Body of pancreas (tissue), 4 donors: Measurements from ENCODE around the gene REV3L.

Source experiments
- CTCF ChIP-seq, 7 experiments: fragments of 450-650 bp in 4 of 7; fragments of 200-600 bp in 3 of 7; sonication (generic) in 3 of 7; IDR thresholded peaks; one replicate each; pipeline ENCODE4 v1.5.1; 2016 to 2019; ENCODE audit warnings: antibody characterized with exemption in 7 of 7
- POLR2A ChIP-seq, 3 donors: fragments of 450-650 bp; IDR thresholded peaks; one replicate each; pipeline ENCODE4 v1.6.1; 2016; ENCODE audit warnings: antibody characterized with exemption in 3 of 3, mild to moderate bottlenecking in 2 of 3

- no peak for TF ChIP-seq CTCF (IDR thresholded peaks at IDR 0.05)
- TF ChIP-seq POLR2A (IDR thresholded peaks at IDR 0.05), result no peak
Observed at GRCh38 chr6:111277819-111278218, 205.2 kb downstream of the REV3L start.
